GM12892 (cell line): Measurements from ENCODE around the gene TMEM97.

ENCODE experiments used
- POLR2A ChIP-seq: IDR thresholded peaks from 2 replicates; pipeline ENCODE4 v1.6.1; 2011; ENCODE audit warnings: low read depth, low read length, control low read depth
- POLR2AphosphoS5 ChIP-seq: IDR thresholded peaks from 2 replicates; pipeline ENCODE4 v1.6.1; 2011; ENCODE audit warnings: low read depth, low read length, control low read depth

DNA sequence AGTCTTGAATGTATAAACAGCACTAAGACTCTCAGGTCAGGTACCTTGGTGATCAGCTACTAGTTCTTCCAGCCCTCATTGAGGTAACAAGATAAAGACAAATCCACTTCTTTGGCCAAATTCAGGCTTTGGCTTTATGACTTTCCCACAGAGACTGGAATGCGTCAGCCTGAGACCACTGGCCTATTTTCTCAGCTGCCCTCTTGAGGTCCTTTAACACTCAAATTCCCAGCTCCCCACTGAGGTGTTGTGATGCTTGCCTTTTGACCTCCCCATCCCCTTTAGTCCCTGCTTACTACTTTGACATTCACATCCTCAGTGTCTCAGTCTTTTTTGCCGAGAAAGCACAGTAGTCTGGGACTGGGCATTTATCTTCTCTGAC lies 27.2 kb downstream of the TMEM97 start:
- TF ChIP-seq POLR2A: no peak
- TF ChIP-seq POLR2AphosphoS5: no peak
